ENCODE results near the gene ARMC3.

DNA sequence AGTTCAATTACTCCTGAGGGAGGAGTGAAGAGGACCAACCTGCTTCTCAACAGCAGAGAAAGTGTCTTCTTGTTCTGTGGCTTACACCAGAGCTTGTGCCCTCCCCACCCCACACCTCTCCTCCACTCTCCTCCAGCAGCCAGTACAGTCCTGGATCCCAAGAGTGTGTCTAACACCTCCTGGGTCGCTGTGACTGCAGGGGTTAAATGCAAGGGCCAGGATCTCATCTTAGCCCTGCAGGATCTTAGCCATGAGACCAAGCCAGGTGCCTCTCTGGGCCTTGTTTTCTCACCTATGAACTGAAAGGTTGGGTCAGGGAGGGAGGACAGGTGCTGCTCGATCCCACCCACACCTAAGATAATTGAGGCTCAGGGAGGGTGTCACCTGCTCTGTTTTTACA lies 133.1 kb downstream of the ARMC3 start:
- TF ChIP-seq CTCF (IDR thresholded peaks at IDR 0.05) (no peak), POLR2A (IDR thresholded peaks at IDR 0.05) (no peak)

All from suprapubic skin (tissue), 3 donors.